Skeletal muscle satellite cell (primary cell): ENCODE data around the gene KCNAB1.
A peak's percentile ranks its signal among the peaks of the same experiment; 100 is the strongest.

Experiments
- H3K27me3 ChIP-seq: 2 replicates; pipeline ENCODE4 v1.7.0; 2013; ENCODE audit warnings: low read length; ENCODE audit not compliant: control insufficient read depth, insufficient read depth
- H3K36me3 ChIP-seq: 2 replicates; pipeline ENCODE4 v1.7.0; 2013; ENCODE audit warnings: mild to moderate bottlenecking, control low read depth, low read length; ENCODE audit not compliant: insufficient read depth
- H3K4me1 ChIP-seq: 2 replicates; pipeline ENCODE4 v1.7.0; 2013; ENCODE audit warnings: low read length; ENCODE audit not compliant: control insufficient read depth, insufficient read depth
- H3K4me2 ChIP-seq: 2 replicates; pipeline ENCODE4 v1.7.0; 2013; ENCODE audit warnings: mild to moderate bottlenecking, low read length
- H3K4me3 ChIP-seq: 2 replicates; pipeline ENCODE4 v1.7.0; 2013; ENCODE audit warnings: low read length
- H3K9ac ChIP-seq: 2 replicates; pipeline ENCODE4 v1.7.0; 2013; ENCODE audit warnings: mild to moderate bottlenecking, low read depth, low read length, moderate library complexity
- H3K9me3 ChIP-seq: replicated peaks from 2 replicates; pipeline ENCODE4 v1.7.0; 2013; ENCODE audit warnings: mild to moderate bottlenecking, control low read depth, low read length

KCNAB1 gene

DNA sequence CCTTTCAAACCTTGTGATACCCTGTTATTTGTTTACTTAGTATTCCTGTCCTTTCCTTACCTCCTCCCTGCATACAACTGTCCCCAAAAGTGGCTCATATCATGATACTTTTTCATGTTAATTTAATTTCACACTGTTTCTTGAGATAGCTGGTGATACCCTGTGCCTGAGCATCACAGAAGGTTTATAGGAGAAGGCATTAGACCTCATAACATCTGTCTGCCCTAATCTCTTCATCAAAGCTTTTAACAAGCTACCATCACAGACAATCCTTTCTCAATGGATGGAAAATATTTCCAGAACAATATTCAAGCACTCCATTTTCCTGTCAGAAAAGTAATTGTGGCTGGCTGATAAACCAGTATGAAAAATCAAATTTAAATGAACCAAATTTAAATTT is 353.0 kb downstream of the KCNAB1 start:
- no peak overlapping the region for H3K9ac ChIP-seq
- no peak overlapping the region for H3K4me2 ChIP-seq
- no peaks in the 10 kb centered on the region for H3K36me3 ChIP-seq
- H3K4me3 ChIP-seq, result no peak overlapping the region
- H3K4me1 ChIP-seq, result no peaks in the 10 kb centered on the region
- H3K27me3 ChIP-seq, result no peaks in the 10 kb centered on the region
- no peaks in the 10 kb centered on the region for H3K9me3 ChIP-seq

DNA sequence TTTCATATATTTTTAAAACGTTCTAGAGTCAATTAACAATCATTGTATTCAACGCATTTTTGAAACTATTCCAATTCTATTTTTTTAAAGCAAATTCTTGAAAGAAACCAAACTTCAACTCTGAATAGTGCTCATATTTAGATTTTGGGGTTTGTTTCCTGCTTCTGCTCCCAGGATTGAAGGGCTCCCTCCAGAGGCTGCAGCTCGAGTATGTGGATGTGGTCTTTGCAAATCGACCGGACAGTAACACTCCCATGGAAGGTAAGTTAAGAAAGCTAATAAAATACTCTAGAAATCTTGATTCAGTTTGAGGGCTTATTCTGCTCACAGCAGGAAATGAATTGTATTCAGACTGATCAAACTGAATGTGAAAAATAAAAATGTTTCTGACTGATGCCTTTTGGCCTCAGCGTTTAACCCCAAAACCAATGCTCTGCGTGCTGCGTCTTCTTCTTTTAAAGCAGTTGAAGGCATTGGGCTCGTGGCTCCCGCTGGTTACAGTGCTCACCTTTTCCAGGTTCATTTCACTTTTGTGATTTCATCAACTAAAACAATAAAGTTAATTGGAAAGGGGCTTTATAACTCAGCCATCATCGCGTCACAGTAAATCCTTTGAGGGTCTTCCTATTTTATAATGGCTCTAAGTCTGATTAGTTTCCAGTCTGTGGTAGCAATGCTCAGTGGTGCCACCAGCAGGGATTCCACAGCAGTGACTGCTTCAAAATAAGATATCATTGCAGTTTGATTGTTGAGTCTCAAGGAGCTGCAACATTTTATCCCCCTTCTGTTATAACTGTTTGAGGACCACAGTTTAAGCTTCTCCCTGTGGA is 354.4 kb downstream of the KCNAB1 start:
- Histone ChIP-seq H3K4me3 (no peak overlapping the region), H3K4me1 (no peaks in the 10 kb centered on the region), H3K36me3 (no peaks in the 10 kb centered on the region), H3K9me3 (no peaks in the 10 kb centered on the region), H3K9ac (no peak overlapping the region), H3K27me3 (no peaks in the 10 kb centered on the region), H3K4me2 (no peak overlapping the region)

DNA sequence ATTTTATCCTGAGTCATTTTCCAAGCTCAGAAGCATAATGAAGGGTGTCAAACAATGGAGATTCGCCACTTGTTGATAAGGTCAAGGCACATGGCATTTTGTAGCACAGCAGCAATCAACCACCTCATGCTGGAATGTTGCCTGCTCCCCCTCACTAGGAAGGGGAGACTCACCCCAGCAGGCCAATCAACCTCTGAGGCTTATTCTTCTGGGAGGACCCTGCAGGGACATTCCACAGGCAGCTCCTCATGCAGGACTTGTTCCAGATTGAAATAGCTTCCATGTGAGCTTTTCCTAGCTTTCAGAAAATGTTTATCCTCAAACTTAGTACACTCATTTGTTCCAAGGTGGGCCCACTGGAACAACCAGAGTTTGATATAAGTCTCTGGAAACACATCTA is 356.9 kb downstream of the KCNAB1 start:
- H3K9ac ChIP-seq, result no peak overlapping the region
- H3K27me3 ChIP-seq, result no peaks in the 10 kb centered on the region
- H3K36me3 ChIP-seq, result no peaks in the 10 kb centered on the region
- H3K4me3 ChIP-seq, result no peak overlapping the region
- H3K4me2 ChIP-seq, result no peak overlapping the region
- no peaks in the 10 kb centered on the region for H3K9me3 ChIP-seq
- H3K4me1 ChIP-seq, result no peaks in the 10 kb centered on the region

DNA sequence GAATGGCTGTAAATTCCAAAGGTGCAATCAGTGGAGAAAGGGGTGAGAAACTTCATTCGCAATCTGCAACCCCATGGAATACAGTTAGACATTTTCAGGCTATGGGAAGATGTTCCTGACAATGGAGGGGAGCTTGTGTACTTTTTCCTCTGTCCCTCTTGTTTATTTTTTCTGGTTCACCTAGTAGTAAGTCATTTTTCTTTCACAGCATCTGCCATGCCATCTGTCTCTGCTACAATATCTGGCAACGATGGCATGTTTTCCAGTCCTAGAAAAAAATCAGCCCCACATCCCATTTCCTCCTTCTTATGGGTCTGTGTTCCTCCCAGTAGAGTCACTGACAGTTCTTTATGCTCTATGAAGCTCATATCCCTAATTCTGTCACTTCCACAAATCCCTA is 358.5 kb downstream of the KCNAB1 start:
- no peak overlapping the region for H3K4me3 ChIP-seq
- no peak overlapping the region for H3K9ac ChIP-seq
- peaks cover 10% of the 10 kb centered on the region for H3K4me1 ChIP-seq
- H3K27me3 ChIP-seq, result no peaks in the 10 kb centered on the region
- no peaks in the 10 kb centered on the region for H3K9me3 ChIP-seq
- H3K4me2 ChIP-seq, result no peak overlapping the region
- no peaks in the 10 kb centered on the region for H3K36me3 ChIP-seq

DNA sequence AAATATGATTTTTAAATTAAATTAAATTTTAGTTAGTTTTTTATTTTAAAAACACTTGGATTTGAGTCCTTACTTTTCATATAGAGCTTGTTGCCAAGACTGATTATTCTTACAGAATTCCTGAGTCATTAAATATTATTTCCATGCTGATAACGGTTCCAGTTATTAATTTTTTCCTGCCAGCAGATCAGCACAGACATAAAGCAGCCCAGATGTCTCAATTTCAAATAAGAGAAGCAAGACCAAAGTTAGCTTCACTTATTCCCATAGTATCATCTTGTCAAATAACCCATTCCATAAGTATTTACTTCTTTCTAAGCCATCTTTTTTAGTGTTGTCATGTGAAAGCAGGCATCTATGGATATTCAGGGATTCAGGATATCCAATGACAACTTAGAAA is 359.2 kb downstream of the KCNAB1 start:
- Histone ChIP-seq H3K4me1 (peaks cover 18% of the 10 kb centered on the region), H3K9me3 (no peaks in the 10 kb centered on the region), H3K4me2 (no peak overlapping the region), H3K36me3 (no peaks in the 10 kb centered on the region), H3K9ac (no peak overlapping the region), H3K4me3 (no peak overlapping the region), H3K27me3 (no peaks in the 10 kb centered on the region)

DNA sequence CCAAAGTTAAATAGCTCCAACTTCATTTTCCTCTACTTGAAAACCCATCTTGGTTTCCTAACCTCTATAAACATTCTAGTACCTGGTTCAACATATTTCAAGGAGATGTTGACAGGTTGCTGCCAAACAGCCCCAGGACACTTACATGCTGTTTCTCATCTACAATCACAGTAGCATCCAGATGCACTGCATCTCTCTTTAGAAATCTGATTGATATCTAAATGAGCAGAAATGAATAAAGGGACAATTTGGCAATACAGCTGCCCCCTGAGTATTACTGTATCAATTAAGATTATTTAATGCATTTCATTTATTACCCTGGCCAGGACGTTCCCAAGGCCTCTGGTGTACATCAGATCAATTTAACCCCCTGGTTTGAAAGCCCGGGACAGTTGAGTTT is 360.6 kb downstream of the KCNAB1 start:
- H3K4me3 ChIP-seq, result no peak overlapping the region
- H3K4me1 ChIP-seq, result peaks cover 23% of the 10 kb centered on the region
- no peaks in the 10 kb centered on the region for H3K36me3 ChIP-seq
- no peak overlapping the region for H3K4me2 ChIP-seq
- H3K9ac ChIP-seq, result no peak overlapping the region
- H3K27me3 ChIP-seq, result no peaks in the 10 kb centered on the region
- no peaks in the 10 kb centered on the region for H3K9me3 ChIP-seq

DNA sequence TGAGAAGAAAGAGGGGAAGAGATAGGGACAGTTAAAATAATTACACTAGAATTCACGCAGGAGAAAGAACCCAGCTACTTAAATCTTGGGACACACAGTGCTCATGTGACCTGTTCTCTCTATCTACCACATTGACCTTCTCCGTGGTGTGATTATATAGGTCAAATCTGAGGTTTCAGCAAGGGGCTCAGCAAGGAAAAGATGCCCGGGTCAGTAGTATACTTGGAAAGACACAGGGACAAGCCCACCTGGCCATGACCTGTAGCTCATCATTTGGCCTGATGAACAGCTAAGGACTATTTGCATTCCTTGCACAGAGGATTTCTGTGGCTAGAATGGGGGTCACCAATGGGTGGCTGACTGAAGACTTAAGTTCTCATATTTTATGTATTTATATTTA is 362.6 kb downstream of the KCNAB1 start:
- peak overlapping the region; percentile 86 for H3K4me2 ChIP-seq
- H3K4me3 ChIP-seq, result no peak overlapping the region
- H3K9me3 ChIP-seq, result no peaks in the 10 kb centered on the region
- no peaks in the 10 kb centered on the region for H3K27me3 ChIP-seq
- H3K4me1 ChIP-seq, result peaks cover 29% of the 10 kb centered on the region
- no peaks in the 10 kb centered on the region for H3K36me3 ChIP-seq
- no peak overlapping the region for H3K9ac ChIP-seq

DNA sequence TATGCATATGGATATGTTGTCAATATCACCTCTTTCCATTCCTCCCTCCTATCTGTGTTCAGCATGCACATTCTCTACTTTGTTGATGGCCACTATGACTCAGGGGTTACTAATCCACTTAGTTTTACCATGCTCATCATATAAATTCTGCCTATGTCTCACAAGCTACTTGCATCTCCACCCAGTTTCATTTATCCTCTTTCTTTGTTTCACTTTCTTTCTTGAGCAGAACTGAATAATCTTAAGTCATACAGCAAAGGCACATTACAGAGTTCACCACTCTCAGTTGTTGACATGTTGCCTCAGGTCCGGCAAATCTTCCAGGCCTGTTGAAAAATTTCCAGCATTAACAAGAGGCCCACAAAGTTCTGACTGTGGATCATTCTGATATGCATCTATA is 363.0 kb downstream of the KCNAB1 start:
- Histone ChIP-seq H3K4me2 (peak overlapping the region; percentile 86), H3K36me3 (no peaks in the 10 kb centered on the region), H3K9me3 (no peaks in the 10 kb centered on the region), H3K27me3 (no peaks in the 10 kb centered on the region), H3K4me1 (peaks cover 32% of the 10 kb centered on the region), H3K9ac (peak overlapping the region; percentile 68), H3K4me3 (peak overlapping the region; percentile 60)

DNA sequence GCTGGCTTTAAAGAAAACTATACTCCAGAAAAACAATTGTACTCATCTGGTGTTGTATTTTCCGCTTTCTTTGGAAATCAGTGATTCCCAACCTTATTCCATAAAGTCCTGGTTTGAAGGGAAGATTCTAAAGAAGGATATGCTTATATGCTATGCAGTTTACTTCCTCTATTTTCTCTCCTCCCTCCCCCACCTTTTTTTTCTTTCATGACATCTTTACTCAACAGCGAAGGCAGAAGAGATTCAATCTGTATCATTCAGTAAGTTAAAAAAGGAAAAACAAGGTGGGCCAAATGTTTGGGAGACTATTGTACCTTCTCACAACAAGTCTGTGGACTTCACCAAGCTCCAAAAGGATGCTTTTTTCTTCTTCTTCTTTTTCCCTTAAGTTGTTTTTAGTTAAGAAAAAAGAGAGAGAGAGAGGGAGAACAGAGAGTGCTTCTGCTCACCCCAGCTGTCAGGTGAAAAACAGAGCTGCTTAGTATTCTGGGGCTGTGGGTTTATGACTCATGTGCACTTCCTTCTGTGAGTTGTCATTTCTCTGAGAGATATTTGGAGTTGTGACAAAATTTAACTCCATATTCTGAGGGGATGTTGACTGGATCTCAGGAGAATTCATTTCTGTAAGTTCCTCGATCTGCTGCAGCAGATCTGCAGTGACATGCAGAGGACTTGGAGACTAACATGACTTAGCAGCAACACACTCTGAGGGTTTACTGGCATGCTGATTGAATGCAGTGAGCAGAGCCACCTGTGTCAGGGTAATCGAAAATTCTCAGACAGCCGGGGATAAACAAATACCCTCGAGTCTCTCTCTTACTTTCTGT is 363.8 kb downstream of the KCNAB1 start:
- H3K9me3 ChIP-seq, result no peaks in the 10 kb centered on the region
- no peaks in the 10 kb centered on the region for H3K36me3 ChIP-seq
- peaks cover 40% of the 10 kb centered on the region for H3K4me1 ChIP-seq
- peak overlapping the region; percentile 60 for H3K4me3 ChIP-seq
- no peaks in the 10 kb centered on the region for H3K27me3 ChIP-seq
- peak overlapping the region; percentile 86 for H3K4me2 ChIP-seq
- H3K9ac ChIP-seq, result peak overlapping the region; percentile 68

DNA sequence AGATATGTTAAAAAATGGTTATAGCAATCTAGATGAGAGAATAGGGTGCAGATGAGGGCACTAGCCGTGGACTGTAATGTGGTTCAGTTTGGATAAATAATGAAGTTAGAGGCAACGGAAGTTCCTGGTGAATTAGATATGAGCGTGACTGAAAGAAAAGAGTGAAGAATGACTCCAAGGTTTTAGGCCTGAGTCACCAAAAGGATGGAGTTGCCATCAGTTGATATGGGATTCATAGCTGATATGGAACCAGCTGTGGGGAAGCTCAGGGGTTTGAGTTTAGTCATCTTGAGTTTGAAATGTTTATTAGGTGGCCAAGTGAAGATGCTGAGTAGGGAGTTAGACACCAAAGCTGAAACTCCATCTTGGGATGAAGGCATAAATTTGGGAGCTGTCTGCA is 368.4 kb downstream of the KCNAB1 start:
- H3K9me3 ChIP-seq, result no peaks in the 10 kb centered on the region
- H3K4me3 ChIP-seq, result no peak overlapping the region
- peak overlapping the region; percentile 39 for H3K9ac ChIP-seq
- no peaks in the 10 kb centered on the region for H3K27me3 ChIP-seq
- peak overlapping the region; percentile 48 for H3K4me2 ChIP-seq
- peaks cover 59% of the 10 kb centered on the region for H3K4me1 ChIP-seq
- H3K36me3 ChIP-seq, result no peaks in the 10 kb centered on the region

DNA sequence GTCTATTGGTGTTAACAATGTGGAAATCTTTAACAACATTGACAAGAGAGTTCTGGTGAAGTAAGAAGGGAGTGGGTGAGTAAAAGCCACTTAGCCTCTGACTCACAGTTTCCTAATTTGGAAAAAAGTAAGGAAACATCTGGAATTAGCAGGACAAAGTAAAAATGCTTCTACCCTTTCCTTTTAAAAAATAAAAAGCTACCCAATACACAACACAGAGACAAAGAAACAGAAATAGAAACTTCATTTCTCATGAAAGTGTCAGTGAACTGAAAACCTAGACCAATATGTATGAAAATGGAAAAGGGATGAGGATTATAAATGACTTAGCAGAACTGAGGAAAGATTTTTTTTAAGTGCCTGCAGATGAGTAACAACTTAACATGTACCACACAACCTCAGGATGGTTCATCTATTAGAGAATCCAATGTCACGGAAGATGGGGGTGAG is 369.1 kb downstream of the KCNAB1 start:
- Histone ChIP-seq H3K36me3 (no peaks in the 10 kb centered on the region), H3K4me1 (peaks cover 52% of the 10 kb centered on the region), H3K27me3 (no peaks in the 10 kb centered on the region), H3K9me3 (no peaks in the 10 kb centered on the region), H3K4me2 (peak overlapping the region; percentile 48), H3K4me3 (peak overlapping the region; percentile 12), H3K9ac (peak overlapping the region; percentile 39)
